CD14-positive monocyte (primary cell): Measurements from ENCODE around the gene CHRDL2. TPM values are rescaled to one million over a fixed set of nuclear protein-coding genes. Genes with fewer than 3 reads are reported as not detected.

ENCODE experiments used
- DNase-seq, 3 donors: peaks; one replicate each; pipeline ENCODE4 v3.0.0-alpha.2; 2011 to 2022
- H2AFZ ChIP-seq: 2 replicates; pipeline ENCODE4 v1.6.0; 2012; ENCODE audit warnings: mild to moderate bottlenecking, low read depth, low read length, inconsistent platforms; ENCODE audit not compliant: insufficient read depth, poor library complexity, severe bottlenecking
- H3K27ac ChIP-seq, 2 donors: 1 replicate in 1 of 2; 2 replicates in 1 of 2; pipeline ENCODE4 v1.5.1; 2012 to 2013; ENCODE audit warnings: low read length in 2 of 2, control low read depth in 1 of 2, inconsistent platforms in 1 of 2, low read depth in 1 of 2, mild to moderate bottlenecking in 1 of 2
- H3K27me3 ChIP-seq, 2 donors: one replicate each; pipeline versions ENCODE4 v1.6.0 to v1.6.1; 2011 to 2013; ENCODE audit warnings: low read length in 2 of 2; ENCODE audit not compliant: control insufficient read depth in 2 of 2, insufficient read depth in 2 of 2
- H3K36me3 ChIP-seq, 2 donors: replicated peaks in 1 of 2; 1 replicate in 1 of 2; 2 replicates in 1 of 2; pipeline versions ENCODE4 v1.5.1 to v1.6.1; 2012 to 2013; ENCODE audit warnings: low read length in 2 of 2, control low read depth in 1 of 2, inconsistent platforms in 1 of 2, mild to moderate bottlenecking in 1 of 2; ENCODE audit not compliant: insufficient read depth in 2 of 2, control insufficient read depth in 1 of 2
- H3K4me1 ChIP-seq, 2 donors: 1 replicate in 1 of 2; 2 replicates in 1 of 2; pipeline versions ENCODE4 v1.5.1 to v1.6.1; 2012 to 2013; ENCODE audit warnings: low read length in 2 of 2, control low read depth in 1 of 2, inconsistent platforms in 1 of 2, mild to moderate bottlenecking in 1 of 2, moderate library complexity in 1 of 2; ENCODE audit not compliant: insufficient read depth in 2 of 2, control insufficient read depth in 1 of 2
- H3K4me2 ChIP-seq: replicated peaks from 2 replicates; pipeline ENCODE3; 2012; ENCODE audit warnings: low read length, moderate library complexity, mild to moderate bottlenecking; ENCODE audit not compliant: poor library complexity, severe bottlenecking; ENCODE audit errors: extremely low read depth
- H3K4me3 ChIP-seq, 3 experiments: fragments of 200-600 bp in 1 of 3; sonication (generic) in 1 of 3; replicated peaks in 1 of 3; 1 replicate in 2 of 3; 2 replicates in 1 of 3; pipeline ENCODE4 v1.5.1; 2011 to 2013; ENCODE audit warnings: low read length in 3 of 3, mild to moderate bottlenecking in 3 of 3, control low read depth in 2 of 3, low read depth in 2 of 3, inconsistent platforms in 1 of 3, moderate library complexity in 1 of 3
- H3K79me2 ChIP-seq: 2 replicates; pipeline ENCODE4 v1.6.0; 2012; ENCODE audit warnings: mild to moderate bottlenecking, control low read depth, inconsistent platforms, low read length, moderate library complexity; ENCODE audit not compliant: insufficient read depth
- H3K9ac ChIP-seq: 2 replicates; pipeline ENCODE4 v1.6.0; 2017; ENCODE audit warnings: low read length, mild to moderate bottlenecking; ENCODE audit not compliant: insufficient read depth, poor library complexity, severe bottlenecking
- H3K9me3 ChIP-seq, 2 donors: replicated peaks in 1 of 2; 1 replicate in 1 of 2; 2 replicates in 1 of 2; pipeline versions ENCODE4 v1.5.1 to v1.6.1; 2012 to 2013; ENCODE audit warnings: low read length in 2 of 2, control low read depth in 1 of 2; ENCODE audit not compliant: control insufficient read depth in 1 of 2, insufficient read depth in 1 of 2
- H4K20me1 ChIP-seq: 2 replicates; pipeline ENCODE4 v1.6.0; 2012; ENCODE audit warnings: mild to moderate bottlenecking, low read length, control low read depth, moderate library complexity; ENCODE audit not compliant: insufficient read depth
- H3K27ac Mint-ChIP-seq, 7 donors: one replicate each; pipeline ENCODE4 v1.8.0; 2020; ENCODE audit warnings: mild to moderate bottlenecking in 7 of 7, mixed read lengths in 7 of 7, moderate library complexity in 6 of 7, inconsistent platforms in 2 of 7
- H3K27me3 Mint-ChIP-seq, 3 donors: one replicate each; pipeline ENCODE4 v1.8.0; 2021 to 2022; ENCODE audit warnings: low read depth in 3 of 3, mild to moderate bottlenecking in 3 of 3, mixed read lengths in 3 of 3, moderate library complexity in 3 of 3, inconsistent platforms in 1 of 3
- H3K36me3 Mint-ChIP-seq, 2 donors: one replicate each; pipeline ENCODE4 v1.8.0; 2020; ENCODE audit warnings: mixed read lengths in 2 of 2, inconsistent platforms in 1 of 2, mild to moderate bottlenecking in 1 of 2
- H3K4me1 Mint-ChIP-seq: one replicate; pipeline ENCODE4 v1.8.0; 2020; ENCODE audit warnings: mild to moderate bottlenecking, mixed read lengths
- H3K4me3 Mint-ChIP-seq, 2 donors: one replicate each; pipeline ENCODE4 v1.8.0; 2020; ENCODE audit warnings: mild to moderate bottlenecking in 2 of 2, mixed read lengths in 2 of 2, moderate library complexity in 1 of 2
- H3K9me3 Mint-ChIP-seq, 7 donors: one replicate each; pipeline ENCODE4 v1.8.0; 2020 to 2022; ENCODE audit warnings: mixed read lengths in 7 of 7, mild to moderate bottlenecking in 6 of 7, moderate library complexity in 6 of 7, inconsistent platforms in 2 of 7
- WGBS: methylation state at CpG from one replicate; pipeline ENCODE4 v1.1.5; 2013; ENCODE audit warnings: missing lambda C conversion rate; ENCODE audit not compliant: insufficient coverage; 5-methylcytosine and 5-hydroxymethylcytosine counted together
- intact Hi-C, 2 donors: fragments of 100-400 bp; cut with micrococcal nuclease; formaldehyde crosslinking; loops; one replicate each; pipeline versions ENCODE4 v1.15.0 to v1.15.1; 2023
- polyA plus RNA-seq, 3 donors: library from polyadenylated mRNA; depleted of rRNA in 1 of 3; unstranded in 2 of 3; stranded (reverse) in 1 of 3; fragments of 300-500 nt in 2 of 3; fragments of >200 nt in 1 of 3; fragmentation: Illumina TruSeq in 2 of 3; gene quantifications; 1 replicate in 2 of 3; 2 replicates in 1 of 3; pipeline ENCODE4 v1.2.3, GENCODE V29; 2012 to 2021
- TF ChIP-seq, protein P1 (sequence below): fragments of 200-600 bp; IDR thresholded peaks from one replicate; pipeline ENCODE4 v1.8.0; 2022; ENCODE audit warnings: antibody characterized with exemption, mild to moderate bottlenecking

Gene CHRDL2
- polyA plus RNA-seq, 3 donors = not detected

GRCh38 chr11:74777877-74778276 lies 46.7 kb upstream of the CHRDL2 start:
- Histone ChIP-seq H4K20me1 (peaks cover 98% of the 10 kb centered on the region), H3K79me2 (peaks cover 93% of the 10 kb centered on the region)
- TF ChIP-seq, protein P1, sequence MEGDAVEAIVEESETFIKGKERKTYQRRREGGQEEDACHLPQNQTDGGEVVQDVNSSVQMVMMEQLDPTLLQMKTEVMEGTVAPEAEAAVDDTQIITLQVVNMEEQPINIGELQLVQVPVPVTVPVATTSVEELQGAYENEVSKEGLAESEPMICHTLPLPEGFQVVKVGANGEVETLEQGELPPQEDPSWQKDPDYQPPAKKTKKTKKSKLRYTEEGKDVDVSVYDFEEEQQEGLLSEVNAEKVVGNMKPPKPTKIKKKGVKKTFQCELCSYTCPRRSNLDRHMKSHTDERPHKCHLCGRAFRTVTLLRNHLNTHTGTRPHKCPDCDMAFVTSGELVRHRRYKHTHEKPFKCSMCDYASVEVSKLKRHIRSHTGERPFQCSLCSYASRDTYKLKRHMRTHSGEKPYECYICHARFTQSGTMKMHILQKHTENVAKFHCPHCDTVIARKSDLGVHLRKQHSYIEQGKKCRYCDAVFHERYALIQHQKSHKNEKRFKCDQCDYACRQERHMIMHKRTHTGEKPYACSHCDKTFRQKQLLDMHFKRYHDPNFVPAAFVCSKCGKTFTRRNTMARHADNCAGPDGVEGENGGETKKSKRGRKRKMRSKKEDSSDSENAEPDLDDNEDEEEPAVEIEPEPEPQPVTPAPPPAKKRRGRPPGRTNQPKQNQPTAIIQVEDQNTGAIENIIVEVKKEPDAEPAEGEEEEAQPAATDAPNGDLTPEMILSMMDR = no peak

GRCh38 chr11:74777038-74777437 lies 45.8 kb upstream of the CHRDL2 start:
- Mint-ChIP-seq H3K9me3 (no peaks in the 10 kb centered on the region), H3K4me1 (peaks cover 27% of the 10 kb centered on the region), H3K27ac (peak overlapping the region in 2 of 7 donors; percentile 13 to 22), H3K27me3 (no peaks in the 10 kb centered on the region), H3K4me3 (no peak overlapping the region), H3K36me3 (peaks cover 13 to 14% of the 10 kb centered on the region in 2 donors)
- Histone ChIP-seq H3K4me1 (peaks cover 21 to 40% of the 10 kb centered on the region in 2 donors), H3K4me3 (no peak overlapping the region), H3K27ac (no peak overlapping the region), H3K9me3 (no peaks in the 10 kb centered on the region), H3K27me3 (no peaks in the 10 kb centered on the region), H3K36me3 (no peaks in the 10 kb centered on the region), H3K9ac (no peak overlapping the region), H2AFZ (no peak overlapping the region), H3K4me2 (no peak overlapping the region), H3K79me2 (peaks cover 98% of the 10 kb centered on the region), H4K20me1 (peaks cover 100% of the 10 kb centered on the region)
- no peak for DNase-seq
- TF ChIP-seq, protein P1 = no peak
- intact Hi-C loops = no loop called here

More at GRCh38 chr11:74777877-74778276, 46.7 kb upstream of the CHRDL2 start:
- Histone ChIP-seq H3K4me3 (no peak overlapping the region), H3K4me1 (peaks cover 29 to 49% of the 10 kb centered on the region in 2 donors), H3K9ac (no peak overlapping the region), H3K9me3 (no peaks in the 10 kb centered on the region), H3K27ac (no peak overlapping the region), H3K27me3 (no peaks in the 10 kb centered on the region), H3K36me3 (no peaks in the 10 kb centered on the region), H3K4me2 (no peak overlapping the region), H2AFZ (no peak overlapping the region)
- no peak overlapping the region for H3K27ac Mint-ChIP-seq
- peaks cover 30% of the 10 kb centered on the region for H3K4me1 Mint-ChIP-seq
- WGBS = 100% methylated on average over 1 of the region's 4 CpGs
- peaks cover 13 to 14% of the 10 kb centered on the region in 2 donors for H3K36me3 Mint-ChIP-seq
- no peak for DNase-seq
- no peaks in the 10 kb centered on the region for H3K27me3 Mint-ChIP-seq
- H3K9me3 Mint-ChIP-seq = no peaks in the 10 kb centered on the region
- no peak overlapping the region for H3K4me3 Mint-ChIP-seq
- intact Hi-C loops = no loop called here
